Ishikawa (cell line): ENCODE data around the gene CFAP65.

Source experiments
- CEBPB ChIP-seq: IDR thresholded peaks from 2 replicates; pipeline ENCODE4 v1.6.1; 2012
- EGR1 ChIP-seq: IDR thresholded peaks from 2 replicates; pipeline ENCODE4 v1.6.1; 2012
- EP300 ChIP-seq: IDR thresholded peaks from 2 replicates; pipeline ENCODE4 v1.6.1; 2012; ENCODE audit warnings: borderline replicate concordance
- FOXM1 ChIP-seq: IDR thresholded peaks from 2 replicates; pipeline ENCODE4 v1.6.1; 2012; ENCODE audit warnings: low read depth, borderline replicate concordance
- TAF1 ChIP-seq: IDR thresholded peaks from 2 replicates; pipeline ENCODE4 v1.6.1; 2012; ENCODE audit warnings: low read depth, mild to moderate bottlenecking
- TCF12 ChIP-seq: IDR thresholded peaks from 2 replicates; pipeline ENCODE4 v1.6.1; 2012; ENCODE audit warnings: low read depth
- ZBTB7A ChIP-seq: IDR thresholded peaks from 2 replicates; pipeline ENCODE4 v1.6.1; 2012; ENCODE audit warnings: low read depth
- TF ChIP-seq, protein P1 (sequence below): IDR thresholded peaks from 2 replicates; pipeline ENCODE4 v1.6.1; 2012
- TF ChIP-seq, protein P2 (sequence below): IDR thresholded peaks from 2 replicates; pipeline ENCODE4 v1.6.1; 2012; ENCODE audit warnings: low read depth, mild to moderate bottlenecking
- TF ChIP-seq, protein P3 (sequence below): IDR thresholded peaks from 2 replicates; pipeline ENCODE4 v1.6.1; 2012

DNA sequence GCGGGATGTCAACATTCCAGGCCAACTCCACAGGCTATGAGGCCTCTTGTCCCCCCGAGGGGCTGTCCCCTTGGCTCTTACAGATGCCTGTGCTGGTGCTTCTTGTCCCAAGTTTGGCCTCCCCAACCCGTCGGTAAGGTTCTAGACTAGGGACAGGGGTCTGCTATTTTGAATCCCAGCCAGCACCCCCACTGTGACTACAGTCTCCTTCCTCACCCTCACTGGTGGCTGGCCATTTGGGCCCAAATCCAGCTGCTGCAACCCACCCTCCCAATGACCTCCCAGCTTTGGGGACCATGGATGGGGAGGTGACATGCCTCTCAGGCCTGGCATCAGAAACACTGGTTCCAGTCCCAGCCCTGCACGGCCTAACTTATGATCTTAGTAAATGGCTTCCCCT is 18.7 kb downstream of the CFAP65 start:
- TF ChIP-seq ZBTB7A (no peak), TAF1 (no peak), EGR1 (no peak), FOXM1 (no peak), CEBPB (no peak), TCF12 (no peak), EP300 (no peak)
- TF ChIP-seq, protein P1, sequence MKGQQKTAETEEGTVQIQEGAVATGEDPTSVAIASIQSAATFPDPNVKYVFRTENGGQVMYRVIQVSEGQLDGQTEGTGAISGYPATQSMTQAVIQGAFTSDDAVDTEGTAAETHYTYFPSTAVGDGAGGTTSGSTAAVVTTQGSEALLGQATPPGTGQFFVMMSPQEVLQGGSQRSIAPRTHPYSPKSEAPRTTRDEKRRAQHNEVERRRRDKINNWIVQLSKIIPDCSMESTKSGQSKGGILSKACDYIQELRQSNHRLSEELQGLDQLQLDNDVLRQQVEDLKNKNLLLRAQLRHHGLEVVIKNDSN: no peak
- TF ChIP-seq, protein P2, sequence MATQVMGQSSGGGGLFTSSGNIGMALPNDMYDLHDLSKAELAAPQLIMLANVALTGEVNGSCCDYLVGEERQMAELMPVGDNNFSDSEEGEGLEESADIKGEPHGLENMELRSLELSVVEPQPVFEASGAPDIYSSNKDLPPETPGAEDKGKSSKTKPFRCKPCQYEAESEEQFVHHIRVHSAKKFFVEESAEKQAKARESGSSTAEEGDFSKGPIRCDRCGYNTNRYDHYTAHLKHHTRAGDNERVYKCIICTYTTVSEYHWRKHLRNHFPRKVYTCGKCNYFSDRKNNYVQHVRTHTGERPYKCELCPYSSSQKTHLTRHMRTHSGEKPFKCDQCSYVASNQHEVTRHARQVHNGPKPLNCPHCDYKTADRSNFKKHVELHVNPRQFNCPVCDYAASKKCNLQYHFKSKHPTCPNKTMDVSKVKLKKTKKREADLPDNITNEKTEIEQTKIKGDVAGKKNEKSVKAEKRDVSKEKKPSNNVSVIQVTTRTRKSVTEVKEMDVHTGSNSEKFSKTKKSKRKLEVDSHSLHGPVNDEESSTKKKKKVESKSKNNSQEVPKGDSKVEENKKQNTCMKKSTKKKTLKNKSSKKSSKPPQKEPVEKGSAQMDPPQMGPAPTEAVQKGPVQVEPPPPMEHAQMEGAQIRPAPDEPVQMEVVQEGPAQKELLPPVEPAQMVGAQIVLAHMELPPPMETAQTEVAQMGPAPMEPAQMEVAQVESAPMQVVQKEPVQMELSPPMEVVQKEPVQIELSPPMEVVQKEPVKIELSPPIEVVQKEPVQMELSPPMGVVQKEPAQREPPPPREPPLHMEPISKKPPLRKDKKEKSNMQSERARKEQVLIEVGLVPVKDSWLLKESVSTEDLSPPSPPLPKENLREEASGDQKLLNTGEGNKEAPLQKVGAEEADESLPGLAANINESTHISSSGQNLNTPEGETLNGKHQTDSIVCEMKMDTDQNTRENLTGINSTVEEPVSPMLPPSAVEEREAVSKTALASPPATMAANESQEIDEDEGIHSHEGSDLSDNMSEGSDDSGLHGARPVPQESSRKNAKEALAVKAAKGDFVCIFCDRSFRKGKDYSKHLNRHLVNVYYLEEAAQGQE: no peak
- TF ChIP-seq, protein P3, sequence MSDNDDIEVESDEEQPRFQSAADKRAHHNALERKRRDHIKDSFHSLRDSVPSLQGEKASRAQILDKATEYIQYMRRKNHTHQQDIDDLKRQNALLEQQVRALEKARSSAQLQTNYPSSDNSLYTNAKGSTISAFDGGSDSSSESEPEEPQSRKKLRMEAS: no peak
